K562 (cell line): ENCODE data around the gene ADGRE2.
"Not testable (repeated sequence)": the region's sequence is repeated elsewhere in the genome, so short reads cannot be mapped to it uniquely, and the experiment has no call there.

Experiments
- CTCF ChIP-seq, 3 experiments: IDR thresholded peaks in 2 of 3; conservative IDR thresholded peaks in 1 of 3; 2 replicates each; pipeline ENCODE4 v1.5.1; 2011 to 2012; ENCODE audit warnings: low read length in 3 of 3, mild to moderate bottlenecking in 3 of 3, control low read depth in 2 of 3, improper control_type of control experiment in 1 of 3, inconsistent platforms in 1 of 3, low read depth in 1 of 3, mixed read lengths in 1 of 3, moderate library complexity in 1 of 3; ENCODE audit not compliant: insufficient read depth in 2 of 3
- MLX ChIP-seq, 2 experiments: fragments of 450-650 bp in 1 of 2; sonication (generic) in 1 of 2; formaldehyde crosslinking; conservative IDR thresholded peaks; 2 replicates each; pipeline versions ENCODE4 v1.4.0 to v1.8.1; 2020 to 2022; ENCODE audit warnings: mild to moderate bottlenecking in 1 of 2, missing genetic modification reagents in 1 of 2
- NFYB ChIP-seq: IDR thresholded peaks from 2 replicates; pipeline ENCODE4 v1.6.1; 2011; ENCODE audit warnings: mild to moderate bottlenecking, moderate library complexity; ENCODE audit not compliant: insufficient read length; ENCODE audit errors: extremely low read depth
- TBL1XR1 ChIP-seq, 2 experiments: IDR thresholded peaks; 2 replicates each; pipeline ENCODE4 v1.6.1; 2012; ENCODE audit warnings: improper control_type of control experiment in 2 of 2, low read length in 2 of 2, mild to moderate bottlenecking in 1 of 2
- ZNF449 ChIP-seq: fragments of 250-450 bp; sonication (Bioruptor Pico); IDR thresholded peaks from 2 replicates; pipeline ENCODE4 v1.8.0; 2022; ENCODE audit warnings: moderate library complexity, mild to moderate bottlenecking, inconsistent platforms
- ZNF76 ChIP-seq: fragments of 250-450 bp; sonication (Bioruptor Pico); IDR thresholded peaks from 2 replicates; pipeline ENCODE4 v1.4.0; 2020; ENCODE audit warnings: mild to moderate bottlenecking, moderate library complexity, borderline replicate concordance

GRCh38 chr19:14765841-14766240, 12.5 kb downstream of the ADGRE2 start:
- TF ChIP-seq ZNF76 (CRISPR knock-in tag); CTCF (IDR thresholded peaks at IDR 0.05 in 2 of 3, conservative IDR thresholded peaks at IDR 0.05 in 1 of 3; ENCODE audit: insufficient read depth in 2 of 3, low read depth in 1 of 3, low read length in 3 of 3); MLX (CRISPR knock-in tag; conservative IDR thresholded peaks at IDR 0.05); ZNF449 (CRISPR knock-in tag); NFYB; TBL1XR1 (IDR thresholded peaks at IDR 0.05; ENCODE audit: low read length in 2 of 2): not testable (repeated sequence)
